ENCODE results near the gene PPM1A. TPM values are rescaled to one million over a fixed set of nuclear protein-coding genes. Genes with fewer than 3 reads are reported as not detected.

The PPM1A gene
- total RNA-seq, 1 donor from 2014 or later = 58.2 TPM

- no peak for DNase-seq (ENCODE audit: low spot score)
Observed at GRCh38 chr14:60266021-60266937, 17.3 kb downstream of the PPM1A start.

- no peak for DNase-seq (ENCODE audit: low spot score)
Observed at GRCh38 chr14:60272177-60272576, 23.2 kb downstream of the PPM1A start.

DNA sequence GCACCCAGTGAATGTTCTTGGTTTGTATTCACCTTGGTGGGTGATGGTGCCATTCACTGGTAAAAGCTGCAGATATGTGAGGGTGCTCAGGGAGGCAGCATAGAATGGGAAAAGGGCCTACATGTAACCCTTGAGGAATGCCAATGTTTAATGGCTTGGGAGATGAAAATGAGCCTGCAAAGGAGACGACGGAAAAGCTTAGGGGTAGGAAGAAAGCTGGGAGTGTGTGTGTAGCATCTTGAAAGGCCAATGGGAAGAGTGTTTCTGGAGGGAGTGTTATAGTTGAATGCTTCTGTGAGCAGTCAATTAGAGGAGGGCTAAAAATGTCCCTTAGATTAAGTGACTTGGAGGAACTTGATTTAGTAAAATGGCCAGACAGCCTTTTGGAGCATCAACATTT, 24.9 kb downstream of the PPM1A start:
- DNase-seq (ENCODE audit: low spot score) = no peak

DNA sequence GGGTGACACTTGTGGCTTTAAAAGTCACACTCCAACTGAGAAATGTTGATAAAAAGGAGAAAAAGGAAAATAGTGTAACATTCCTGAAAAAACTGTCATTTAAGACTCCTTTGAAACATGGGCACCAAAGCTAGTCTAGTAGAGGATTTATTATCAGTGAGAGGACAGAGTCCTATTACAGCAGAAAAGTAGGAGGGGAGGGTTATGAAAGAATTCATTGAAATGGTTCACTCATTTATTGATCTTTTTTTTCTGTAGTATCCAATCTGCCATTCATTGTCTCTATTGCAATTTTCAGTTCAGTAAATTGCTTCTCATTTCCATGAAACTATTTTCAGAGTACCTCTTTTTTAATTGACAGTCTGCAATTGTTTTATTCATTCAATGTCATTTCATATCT, 25.4 kb downstream of the PPM1A start:
- DNase-seq (ENCODE audit: low spot score) = no peak

- no peak for DNase-seq (ENCODE audit: low spot score)
Observed at GRCh38 chr14:60275932-60276331, 26.9 kb downstream of the PPM1A start.

- DNase-seq (ENCODE audit: low spot score) = no peak
Observed at GRCh38 chr14:60276347-60276746, 27.3 kb downstream of the PPM1A start.

- DNase-seq (ENCODE audit: low spot score) = no peak
Observed at GRCh38 chr14:60277605-60278190, 28.7 kb downstream of the PPM1A start.

DNA sequence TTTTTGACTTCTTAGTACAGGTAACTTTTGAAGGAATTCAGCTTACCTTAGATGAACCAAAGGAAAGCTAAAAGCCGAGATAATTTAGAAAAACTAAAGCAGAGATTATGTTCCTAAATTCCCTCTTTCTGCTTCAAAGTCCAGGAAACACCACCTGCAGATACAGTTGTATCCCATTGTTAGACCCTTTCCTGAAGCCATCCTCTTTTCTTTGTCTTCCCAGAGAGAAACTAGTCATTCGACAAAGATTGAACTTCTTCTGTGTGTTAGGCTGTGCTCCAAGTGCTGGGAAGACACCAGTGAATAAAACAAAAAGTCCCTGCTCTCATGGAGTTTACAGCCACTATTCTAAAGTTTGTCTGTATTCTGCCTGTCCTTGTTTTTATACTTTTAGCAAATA, 29.3 kb downstream of the PPM1A start:
- DNase-seq (ENCODE audit: low spot score) = no peak

- DNase-seq (ENCODE audit: low spot score) = no peak
Observed at GRCh38 chr14:60287452-60287851, 38.4 kb downstream of the PPM1A start.

DNA sequence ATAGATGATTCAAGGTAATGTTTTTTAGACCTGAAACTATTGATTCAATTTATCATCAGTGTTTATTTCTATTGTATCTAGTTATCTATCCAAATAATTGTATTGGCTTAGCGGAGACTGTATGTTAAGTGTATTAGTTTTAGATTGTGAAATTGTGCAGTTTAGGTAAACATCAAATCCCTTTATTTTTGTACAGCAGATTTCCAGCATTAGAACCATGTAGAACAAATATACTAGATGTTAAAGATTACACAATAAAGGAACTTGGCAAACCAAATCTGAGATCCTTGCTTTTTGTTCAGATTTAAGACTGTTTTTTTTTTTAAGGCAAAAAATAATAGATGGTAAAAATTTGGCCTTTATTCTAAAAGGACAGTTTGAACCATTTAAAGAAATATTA, 39.3 kb downstream of the PPM1A start:
- DNase-seq (ENCODE audit: low spot score) = no peak

- DNase-seq (ENCODE audit: low spot score) = no peak
Observed at GRCh38 chr14:60294411-60295069, 45.5 kb downstream of the PPM1A start.

DNA sequence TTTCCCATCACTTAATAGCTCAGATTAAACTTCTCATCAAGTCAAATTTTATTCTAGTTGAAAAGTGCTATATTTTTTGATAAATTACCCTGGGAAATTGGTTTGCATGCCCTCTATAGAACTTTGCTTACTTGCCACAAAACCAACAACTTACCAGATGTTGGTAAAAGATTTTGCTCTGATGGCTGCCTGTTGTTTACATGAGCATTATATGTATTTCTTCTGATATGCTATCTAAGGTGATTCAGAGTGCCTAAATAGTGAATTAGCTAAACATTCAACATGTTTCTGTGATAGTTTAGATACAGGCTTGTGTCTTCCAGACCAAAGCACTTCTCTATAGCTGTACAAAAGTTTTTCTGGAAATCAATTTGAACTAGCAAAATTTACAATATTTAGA, 51.0 kb downstream of the PPM1A start:
- no peak for DNase-seq (ENCODE audit: low spot score)

GRCh38 chr14:60301685-60302084, 52.7 kb downstream of the PPM1A start:
- no peak for DNase-seq (ENCODE audit: low spot score)

- no peak for DNase-seq (ENCODE audit: low spot score)
Observed at GRCh38 chr14:60302663-60303062, 53.6 kb downstream of the PPM1A start.

GRCh38 chr14:60303745-60304144, 54.7 kb downstream of the PPM1A start:
- DNase-seq (ENCODE audit: low spot score) = no peak

DNA sequence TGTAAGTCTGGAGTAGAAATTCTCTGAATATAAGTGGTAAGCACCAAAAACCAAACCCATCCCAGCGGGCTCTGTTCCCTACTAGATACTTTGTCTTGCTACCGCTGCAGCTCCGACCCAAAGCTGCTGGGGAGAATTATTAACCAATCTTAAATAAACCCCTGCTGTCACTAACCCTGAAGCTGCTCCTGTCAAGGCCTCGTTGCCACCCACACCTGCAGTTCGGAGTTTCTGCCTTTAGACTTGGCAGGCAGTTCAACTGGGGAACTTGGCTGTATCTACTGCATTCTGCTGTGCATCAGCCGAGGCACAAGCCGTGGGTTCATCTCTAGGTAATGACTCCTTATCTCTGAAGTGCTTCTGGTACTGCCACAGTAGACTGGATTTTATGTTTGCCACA, 55.5 kb downstream of the PPM1A start:
- no peak for DNase-seq (ENCODE audit: low spot score)

DNA sequence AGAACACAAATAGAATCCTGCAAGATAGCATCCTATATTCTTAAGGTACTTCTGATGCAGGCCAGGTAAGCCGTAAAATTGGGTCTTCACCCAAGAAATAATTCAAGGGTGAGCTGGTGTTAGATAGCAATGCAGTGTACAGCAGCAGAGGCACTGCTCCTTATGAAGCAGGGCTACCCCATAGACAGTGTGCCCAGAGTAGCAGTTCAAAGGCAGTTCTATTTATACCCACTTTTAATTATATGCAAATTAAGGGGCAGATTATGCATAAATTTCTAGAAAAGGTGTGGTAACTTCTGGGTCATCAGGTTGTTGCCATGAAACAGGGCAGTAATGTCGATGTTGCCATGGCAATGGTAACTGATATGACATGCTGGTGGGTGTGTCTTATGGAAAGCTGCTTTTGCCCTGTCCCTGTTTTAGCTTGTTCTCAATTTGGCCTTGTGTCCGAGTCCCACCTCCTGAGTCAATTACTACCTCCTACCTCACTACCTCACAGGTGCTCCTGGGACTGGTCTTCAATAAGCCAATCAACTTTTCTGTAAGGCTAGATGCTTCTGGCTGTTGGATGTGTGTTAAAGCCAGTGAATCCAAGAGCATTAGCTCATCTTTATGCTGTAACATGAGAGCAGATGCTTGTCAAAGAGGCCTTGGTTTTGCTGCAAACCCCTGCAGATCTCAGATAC, 61.0 kb downstream of the PPM1A start:
- no peak for DNase-seq (ENCODE audit: low spot score)

DNA sequence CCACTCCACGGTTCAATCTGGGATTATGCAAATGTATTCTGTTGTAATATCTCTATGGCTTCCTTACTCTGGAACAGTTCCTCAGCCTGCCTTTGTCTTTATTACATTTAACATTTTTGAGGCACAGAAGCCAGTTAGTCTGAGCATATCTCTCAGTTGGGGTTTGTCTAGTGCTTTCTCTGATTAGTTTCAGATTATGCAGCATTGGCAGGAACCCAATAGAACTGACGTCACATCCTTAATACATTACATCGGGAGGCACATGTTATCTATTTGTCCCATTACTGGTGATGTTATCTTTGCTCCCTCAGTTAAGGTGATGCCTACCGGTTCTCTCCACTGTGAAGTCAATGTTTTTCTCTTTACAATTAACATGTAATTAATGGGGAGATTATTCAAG, 62.4 kb downstream of the PPM1A start:
- no peak for DNase-seq (ENCODE audit: low spot score)

DNA sequence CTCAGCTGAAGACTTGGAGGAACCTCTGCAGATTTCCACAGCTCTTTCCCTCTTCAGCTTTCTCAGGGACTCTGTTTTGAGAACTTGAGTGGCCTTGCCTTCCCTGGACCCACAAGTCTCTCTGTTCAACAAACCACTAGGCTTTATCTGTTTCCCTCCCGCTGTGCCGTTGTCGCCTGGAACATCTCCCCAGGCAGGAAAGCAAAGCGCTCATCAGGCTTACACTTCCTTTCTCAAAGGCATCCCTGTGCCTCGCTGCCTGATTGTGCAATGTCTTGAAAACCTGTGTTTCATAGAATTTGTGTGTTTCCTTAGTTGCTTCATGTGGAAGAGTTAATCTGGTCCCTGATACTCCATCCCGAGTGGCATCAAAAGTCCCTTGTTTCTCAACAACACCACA, 64.1 kb downstream of the PPM1A start:
- DNase-seq (ENCODE audit: low spot score) = no peak

DNA sequence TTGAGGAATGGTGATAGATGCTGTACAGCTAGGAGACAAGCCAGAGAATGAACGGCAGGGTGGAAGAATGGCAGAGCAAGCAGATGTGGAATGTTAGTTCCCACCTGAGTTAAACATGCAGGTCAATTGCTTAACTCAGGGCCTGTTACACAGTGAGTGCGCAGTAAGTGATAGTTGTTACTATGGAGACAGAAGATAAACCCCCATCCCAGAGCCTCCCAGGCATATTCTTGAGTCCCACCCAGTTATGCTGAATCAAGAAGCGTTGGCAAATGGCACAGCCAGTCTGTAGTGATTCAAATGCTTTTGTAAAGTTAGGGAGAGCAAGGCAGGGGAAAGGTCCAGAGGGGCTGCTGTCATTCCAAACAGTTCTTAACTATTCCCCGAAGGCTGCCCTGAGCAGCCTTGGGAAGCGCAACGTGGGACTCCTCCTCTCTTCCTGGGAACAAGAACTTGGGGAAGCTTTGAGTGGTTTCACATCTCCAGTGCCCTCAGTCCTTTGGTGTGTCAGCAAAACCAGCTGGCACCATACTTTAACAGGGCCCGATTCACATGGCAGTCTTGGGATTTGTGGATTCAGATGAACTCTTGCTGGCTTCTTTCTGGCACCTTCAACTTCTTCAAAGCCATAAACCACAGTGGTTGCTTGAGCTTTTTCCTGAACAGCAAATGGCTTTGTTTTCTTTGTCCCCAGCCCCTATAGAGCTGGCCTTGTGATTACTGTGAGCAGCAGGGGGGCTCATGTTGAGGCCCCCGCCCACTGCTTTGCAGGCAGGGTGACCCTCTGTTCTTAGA, 66.4 kb downstream of the PPM1A start:
- DNase-seq (ENCODE audit: low spot score) = no peak

DNA sequence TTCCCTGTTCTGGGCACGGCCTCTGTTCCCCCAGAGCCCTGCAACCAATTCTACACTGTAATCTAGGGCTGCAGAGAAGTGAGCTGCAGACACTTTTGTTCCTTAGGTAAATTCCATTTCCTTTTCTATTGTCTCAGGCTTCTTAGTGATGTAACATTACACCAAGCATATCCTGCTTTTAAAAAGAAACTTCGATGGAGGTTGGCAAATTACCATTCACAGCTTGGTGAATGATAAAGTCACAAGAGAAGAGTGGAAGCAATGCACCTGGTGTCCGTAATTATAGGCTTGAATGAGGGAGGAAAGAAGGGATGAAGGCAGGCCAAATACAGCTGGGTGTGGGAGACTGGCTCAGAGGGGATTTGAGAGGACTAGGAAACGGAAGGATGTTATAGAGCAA, 68.6 kb downstream of the PPM1A start:
- no peak for DNase-seq (ENCODE audit: low spot score)
